ENCODE measurements around the gene GALNT18.

GALNT18 gene

DNA sequence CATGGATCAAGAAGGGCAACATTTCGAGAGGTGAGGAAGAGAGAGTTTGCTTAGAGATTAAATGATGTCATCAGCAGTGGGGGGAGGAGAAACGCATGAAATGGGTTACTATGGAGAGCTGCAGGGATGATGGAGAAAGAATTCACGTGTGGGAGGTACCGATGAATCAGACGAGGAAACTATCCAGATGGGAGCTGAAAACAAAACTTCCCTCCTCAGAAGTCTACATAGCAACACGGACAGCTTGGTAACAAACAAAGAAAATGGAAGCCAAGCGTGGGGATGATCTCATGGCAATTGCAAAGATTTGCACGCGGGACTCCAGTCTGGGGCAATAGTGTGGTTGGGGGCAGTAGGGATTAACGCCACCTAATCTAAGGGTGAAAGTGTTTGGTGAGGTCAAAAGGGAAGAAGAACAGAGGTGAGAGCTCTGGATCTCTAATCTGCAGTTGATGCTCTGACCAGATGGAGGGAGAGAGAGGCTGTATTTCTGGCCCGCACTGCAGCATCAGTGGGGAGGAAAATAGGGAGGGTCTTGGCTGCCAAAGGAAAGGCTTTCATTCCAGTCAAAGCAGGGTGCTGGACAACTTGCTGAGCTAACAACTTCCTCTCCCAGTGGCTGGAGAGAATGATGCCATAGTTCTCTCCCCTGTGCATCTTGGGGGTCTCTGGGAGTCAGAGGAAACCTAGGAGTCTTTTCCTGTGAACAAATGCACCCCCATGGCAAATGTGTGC is 225.3 kb downstream of the GALNT18 start:
- in situ Hi-C loops (cut with HindIII; ENCODE audit: low sequenced_read_pairs), result no loop called here

DNA sequence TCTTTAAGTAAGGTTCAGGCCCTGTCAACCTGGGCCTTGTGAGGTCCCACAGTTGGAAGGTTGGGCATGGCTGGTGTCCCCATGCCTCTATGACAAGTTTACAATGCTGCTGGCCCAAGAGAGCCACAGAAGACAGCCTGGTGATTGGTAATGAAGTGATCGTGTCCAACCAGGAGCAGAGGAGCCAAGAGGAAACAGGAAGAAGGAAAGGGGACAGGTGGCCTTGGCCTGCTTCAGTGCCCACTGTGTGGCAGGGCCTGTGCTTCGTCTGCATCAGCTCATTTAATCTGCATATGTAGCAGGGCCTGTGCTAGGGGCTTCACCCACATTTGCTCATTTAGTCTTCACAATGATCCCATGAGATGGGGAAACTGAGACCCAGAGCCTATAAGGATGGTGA is 226.7 kb downstream of the GALNT18 start:
- in situ Hi-C loops (cut with HindIII; ENCODE audit: low sequenced_read_pairs), result no loop called here

DNA sequence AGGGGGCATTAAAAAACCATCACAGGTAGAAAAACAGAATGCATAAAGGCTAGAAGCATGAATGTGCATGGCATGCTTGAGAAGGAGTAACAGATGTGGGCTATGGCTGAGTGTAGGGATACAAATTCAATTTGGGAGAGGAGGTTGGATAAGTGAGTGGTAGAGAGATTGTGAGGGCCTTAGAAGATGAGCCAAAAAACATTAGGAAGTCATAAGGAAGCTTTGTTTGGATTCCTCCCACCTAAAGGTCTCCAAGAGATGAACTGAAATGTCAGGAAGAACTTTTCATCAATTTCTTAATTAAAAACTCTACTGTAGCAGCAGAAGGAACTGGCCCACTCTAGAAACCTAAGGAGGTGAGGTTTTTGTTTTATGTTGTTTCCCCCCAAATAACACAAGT is 227.6 kb downstream of the GALNT18 start:
- in situ Hi-C loops (cut with HindIII; ENCODE audit: low sequenced_read_pairs), result no loop called here

DNA sequence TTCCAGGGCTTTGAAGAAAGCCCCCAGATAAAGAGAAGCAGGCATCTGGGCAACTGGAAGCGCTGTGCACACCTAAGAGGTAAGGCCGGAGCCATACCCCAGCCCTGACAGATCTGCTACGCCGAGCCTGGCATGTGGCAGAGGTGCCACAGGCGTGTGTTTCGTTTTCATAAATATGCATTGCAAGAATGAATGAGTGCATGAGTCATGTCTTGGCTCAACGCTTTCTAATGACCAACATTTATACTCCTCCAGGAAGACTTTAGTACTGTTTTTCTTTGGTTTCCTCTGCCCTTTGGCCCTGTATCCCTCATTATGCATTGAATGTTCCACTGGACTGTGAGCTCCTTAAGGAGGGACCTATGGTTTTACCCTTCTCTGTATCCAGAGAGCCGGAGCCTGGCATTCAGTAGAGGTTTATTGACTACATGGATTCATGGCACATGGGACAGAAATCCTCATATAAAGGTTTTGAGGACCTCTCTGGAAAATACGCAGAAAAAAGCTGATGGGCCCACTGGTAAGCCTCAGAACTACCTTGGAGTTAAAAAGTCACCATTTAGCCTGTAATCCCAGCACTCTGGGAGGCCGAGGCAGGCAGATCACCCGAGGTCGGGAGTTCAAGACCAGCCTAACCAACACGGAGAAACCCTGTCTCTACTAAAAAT is 229.9 kb downstream of the GALNT18 start:
- in situ Hi-C loops (cut with HindIII; ENCODE audit: low sequenced_read_pairs), result no loop called here

DNA sequence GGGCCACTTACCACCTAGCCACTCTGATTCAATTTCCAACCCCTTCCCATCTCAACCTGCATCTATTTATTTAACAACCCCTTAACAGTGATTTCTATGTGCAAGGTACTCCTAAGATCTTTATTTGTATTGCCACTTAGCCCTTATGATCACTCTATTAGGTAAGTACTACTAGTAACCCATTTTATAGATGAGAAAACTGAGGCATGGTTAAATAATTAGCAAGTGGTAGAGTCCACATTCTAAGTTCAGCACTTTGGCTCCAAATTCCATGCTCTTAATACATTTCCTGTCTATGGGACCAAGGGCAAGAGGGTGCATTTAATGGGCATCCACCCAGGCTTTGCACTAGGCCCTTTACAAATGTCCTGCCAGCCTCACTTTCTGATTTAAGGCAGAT is 230.6 kb downstream of the GALNT18 start:
- in situ Hi-C loops (cut with HindIII; ENCODE audit: low sequenced_read_pairs), result no loop called here

DNA sequence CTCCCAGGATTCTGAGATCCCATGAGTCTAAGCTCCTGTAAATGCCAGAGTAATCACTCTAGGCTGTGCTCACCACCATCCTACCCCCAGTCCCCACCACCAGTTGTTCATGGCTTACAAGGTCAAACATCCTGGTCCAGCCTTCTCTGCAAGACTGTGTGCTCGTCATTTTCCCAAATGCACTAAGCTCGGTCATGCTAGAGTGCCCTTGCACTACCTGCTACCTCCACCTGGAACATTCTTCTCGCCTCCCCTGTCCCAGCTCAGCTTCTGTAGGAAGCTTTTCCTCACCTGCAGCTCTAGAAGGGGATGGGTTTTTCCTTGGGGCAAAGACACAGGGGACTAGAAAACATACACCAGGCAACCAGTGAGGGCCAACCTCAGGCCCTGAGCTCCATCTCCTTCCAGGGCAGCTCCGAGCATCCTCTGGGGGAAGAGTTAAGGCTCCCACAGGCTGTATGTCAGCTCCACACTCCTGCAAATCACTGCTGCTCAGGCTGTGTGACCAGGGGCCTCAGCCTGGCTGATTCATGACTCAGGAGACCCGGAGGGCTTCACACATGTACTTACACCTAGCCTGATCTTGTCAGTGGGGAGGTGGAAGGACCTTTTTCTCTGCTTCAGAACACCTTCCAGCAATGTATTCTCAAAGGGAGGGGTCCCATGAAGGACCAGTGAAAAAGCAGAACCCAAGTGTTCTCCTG is 231.6 kb downstream of the GALNT18 start:
- in situ Hi-C loops (cut with HindIII; ENCODE audit: low sequenced_read_pairs), result no loop called here

DNA sequence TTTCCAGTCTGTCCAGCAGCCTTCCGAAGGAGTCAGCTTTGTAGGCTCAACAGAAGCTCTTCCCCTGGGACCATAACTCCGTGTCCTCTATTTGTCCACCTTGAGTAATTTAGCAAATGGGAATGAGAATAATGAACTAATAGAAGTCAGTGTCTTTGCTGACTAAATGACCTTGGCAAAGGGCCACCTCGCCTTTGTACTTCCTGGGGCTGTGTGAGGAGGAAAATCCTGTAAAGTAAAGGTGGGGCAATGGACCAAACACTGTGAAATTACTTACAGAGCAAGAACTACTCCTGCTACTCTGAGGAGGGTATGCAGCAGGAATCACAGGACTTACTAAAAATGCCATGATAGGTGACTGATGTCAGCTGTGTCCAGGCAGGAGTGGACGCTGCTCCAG is 232.6 kb downstream of the GALNT18 start:
- in situ Hi-C loops (cut with HindIII; ENCODE audit: low sequenced_read_pairs), result no loop called here

DNA sequence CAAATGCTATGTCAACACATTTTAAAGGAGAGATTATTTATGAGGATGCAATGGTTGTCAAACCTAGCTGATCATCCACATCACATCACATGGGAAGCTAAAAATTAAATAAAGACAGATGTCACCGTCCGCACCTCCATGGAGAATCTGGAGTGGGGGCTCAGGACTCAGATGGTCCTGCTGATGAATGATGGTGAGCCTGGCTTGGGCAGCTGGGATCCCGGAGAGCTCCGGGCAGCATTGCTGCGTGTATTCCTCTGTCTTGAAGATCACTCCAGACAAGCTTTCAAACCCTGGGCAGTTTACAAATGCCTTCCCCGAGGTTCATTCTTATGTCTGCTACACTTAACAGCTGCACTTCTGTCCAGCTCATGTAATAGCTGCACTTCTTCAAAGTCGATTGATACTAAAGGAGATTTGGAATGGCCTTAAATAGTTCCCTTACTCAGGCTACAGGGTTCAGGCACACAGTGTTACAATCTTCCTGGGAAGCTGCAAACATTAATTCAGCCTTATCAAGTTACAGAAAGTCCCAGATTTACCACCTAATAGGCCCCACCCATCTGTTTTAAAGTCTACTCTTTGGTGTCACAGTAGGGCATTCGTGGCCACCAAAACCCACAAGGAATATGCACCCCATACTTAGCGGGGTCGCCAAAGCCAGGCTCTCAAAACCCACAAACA is 234.0 kb downstream of the GALNT18 start:
- in situ Hi-C loops (cut with HindIII; ENCODE audit: low sequenced_read_pairs), result no loop called here

DNA sequence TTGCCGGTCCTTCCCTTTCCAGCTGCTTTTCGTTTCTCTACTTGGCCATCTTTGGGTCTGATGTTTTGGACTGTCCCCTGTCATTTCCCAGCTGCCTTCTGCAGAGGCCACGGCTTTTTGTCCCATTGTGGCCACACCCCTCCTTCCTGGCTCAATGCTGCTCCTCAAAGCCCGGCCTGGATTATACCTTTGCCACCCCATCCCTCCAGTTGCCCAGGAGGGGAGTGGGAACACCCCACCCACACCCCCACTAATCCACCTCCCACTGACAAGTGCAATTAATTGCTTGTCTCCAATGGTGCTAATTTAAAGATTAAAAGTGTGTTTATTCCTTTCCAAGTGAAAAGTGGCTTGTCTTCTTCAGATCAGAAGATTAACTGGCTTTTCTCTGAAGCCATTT is 234.6 kb downstream of the GALNT18 start:
- in situ Hi-C loops (cut with HindIII; ENCODE audit: low sequenced_read_pairs), result no loop called here

DNA sequence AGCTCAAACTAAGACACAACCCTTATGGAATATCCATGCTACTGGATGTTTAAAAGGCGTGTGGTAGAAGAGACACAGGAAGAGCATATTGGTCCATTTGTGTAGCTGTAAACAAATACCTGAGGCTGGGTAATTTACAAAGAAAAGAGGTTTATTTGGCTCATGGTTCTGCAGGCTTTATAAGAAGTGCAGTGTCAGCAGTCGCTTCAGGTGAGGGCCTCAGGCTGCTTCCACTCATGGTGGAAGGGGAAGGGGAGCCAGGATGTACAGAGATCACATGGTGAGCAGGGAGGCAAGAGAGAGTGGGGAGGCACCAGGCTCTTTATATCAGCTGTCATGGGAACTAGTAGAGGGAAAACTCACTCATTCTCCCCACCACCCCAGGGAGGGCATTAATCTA is 237.0 kb downstream of the GALNT18 start:
- in situ Hi-C loops (cut with HindIII; ENCODE audit: low sequenced_read_pairs), result no loop called here

DNA sequence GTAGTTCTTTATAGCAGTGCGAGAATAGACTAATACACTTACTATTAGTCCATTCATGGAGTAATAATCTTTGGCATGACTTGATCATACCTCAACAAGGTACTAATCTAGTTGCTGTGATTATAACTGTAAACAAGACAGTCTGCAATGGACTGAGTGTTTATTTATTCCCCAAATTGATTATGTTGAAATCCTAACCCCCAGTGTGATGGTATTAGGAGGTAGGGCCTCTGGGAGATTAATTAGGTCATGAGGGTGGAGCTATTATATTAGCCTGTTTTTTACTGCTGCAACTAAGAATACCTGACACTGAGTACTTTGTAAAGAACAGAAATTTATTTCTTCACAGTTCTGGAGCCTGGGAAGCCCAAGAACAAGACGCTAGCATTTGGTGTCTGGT is 237.8 kb downstream of the GALNT18 start:
- in situ Hi-C loops (cut with HindIII; ENCODE audit: low sequenced_read_pairs), result no loop called here

DNA sequence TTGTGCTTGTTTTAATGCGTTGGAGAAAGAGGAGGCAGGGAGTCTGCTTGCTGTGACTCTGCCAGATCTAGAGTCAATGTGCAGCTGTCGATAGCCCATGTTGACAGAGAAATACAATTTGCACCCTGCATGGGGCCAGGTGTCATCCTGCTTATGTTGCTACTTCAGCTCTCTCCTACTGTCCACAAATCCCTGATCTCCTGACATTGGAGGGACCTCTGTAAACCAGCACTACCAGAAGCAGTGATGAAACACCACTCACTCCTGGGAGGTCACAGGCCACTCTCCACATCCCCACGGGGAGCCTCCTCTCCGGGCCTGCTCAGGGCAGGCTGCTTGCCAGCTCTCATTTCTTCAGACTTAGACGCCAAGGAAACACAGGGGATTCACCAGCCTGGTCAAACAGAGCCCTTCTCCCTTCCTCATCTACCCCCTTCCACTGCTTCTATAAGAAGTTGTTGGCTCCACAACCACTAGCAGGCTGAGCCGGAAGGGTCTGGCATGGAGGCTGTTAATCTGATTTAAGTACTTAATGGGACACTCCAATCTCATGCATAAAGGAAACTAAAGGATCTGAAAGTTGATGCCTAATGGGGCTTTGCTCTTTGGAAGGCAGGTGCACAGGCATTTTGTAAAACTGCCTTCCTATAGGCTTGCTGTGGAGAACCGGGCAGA is 238.8 kb downstream of the GALNT18 start:
- in situ Hi-C loops (cut with HindIII; ENCODE audit: low sequenced_read_pairs), result no loop called here

DNA sequence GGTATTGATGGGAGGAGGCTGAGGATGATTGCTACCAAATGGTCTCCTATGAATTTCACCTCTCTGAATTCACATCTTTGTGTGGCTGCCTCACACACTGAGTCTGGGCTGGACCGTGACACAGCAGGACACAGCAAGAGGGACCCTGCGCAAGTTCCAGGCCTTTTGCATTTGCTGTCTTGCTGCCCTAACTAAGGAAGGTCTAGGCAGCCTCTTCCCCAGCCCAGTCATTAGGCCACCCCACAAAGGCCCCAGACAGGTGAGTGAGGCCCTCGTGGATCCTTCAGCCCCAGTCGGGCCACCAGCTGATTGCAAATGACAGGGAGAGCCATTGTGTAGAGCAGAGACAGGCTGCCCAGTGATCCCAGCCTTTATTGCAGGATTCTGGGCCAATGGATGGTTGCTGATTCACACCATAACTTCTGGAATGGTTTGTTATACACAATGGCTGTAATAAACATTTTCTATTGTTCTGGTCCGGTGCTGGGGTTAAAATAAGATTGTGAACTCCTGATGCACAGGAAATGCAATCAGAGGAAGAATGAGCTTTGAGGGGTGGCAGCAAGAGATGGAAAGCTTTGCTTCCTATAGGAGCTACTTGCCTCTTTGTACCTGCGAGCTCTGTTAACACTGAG is 240.2 kb downstream of the GALNT18 start:
- in situ Hi-C loops (cut with HindIII; ENCODE audit: low sequenced_read_pairs), result no loop called here

DNA sequence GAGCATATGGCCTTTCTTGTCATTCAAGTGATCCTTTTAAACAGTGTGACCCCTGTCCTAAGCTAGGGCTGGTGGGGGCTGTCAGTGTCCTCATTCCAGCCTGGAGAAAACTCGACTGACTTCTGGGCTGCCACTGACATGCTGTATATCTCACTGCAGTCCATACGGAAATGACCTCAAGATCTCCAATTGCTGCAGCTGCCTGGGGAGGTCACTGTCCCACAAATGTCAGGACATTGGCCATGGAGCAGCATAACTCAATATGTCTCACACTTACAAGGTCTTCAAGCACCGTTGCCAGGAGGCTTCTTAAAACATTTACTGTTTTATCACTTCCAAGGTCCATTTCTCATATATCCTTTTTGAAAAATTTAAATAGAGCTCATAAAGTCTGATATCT is 240.9 kb downstream of the GALNT18 start:
- in situ Hi-C loops (cut with HindIII; ENCODE audit: low sequenced_read_pairs), result no loop called here

DNA sequence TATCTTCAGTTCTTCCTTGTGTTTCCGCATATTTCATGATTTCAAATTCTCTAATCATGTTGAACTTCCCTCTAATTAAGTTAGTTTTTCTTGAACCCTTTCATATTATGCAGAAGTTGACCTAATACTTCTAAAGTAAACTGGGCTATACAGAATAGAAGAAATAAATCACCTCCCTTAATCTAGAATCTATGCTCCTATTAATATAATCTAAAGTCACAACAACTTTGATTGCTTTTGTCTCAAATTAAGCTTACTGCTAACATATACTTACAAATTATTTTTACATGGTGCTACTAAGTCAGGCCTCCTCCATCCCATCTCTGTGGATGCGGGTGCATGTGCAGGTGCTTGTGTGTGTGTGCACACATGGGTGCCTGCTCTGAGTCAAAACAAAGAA is 241.5 kb downstream of the GALNT18 start:
- in situ Hi-C loops (cut with HindIII; ENCODE audit: low sequenced_read_pairs), result no loop called here

DNA sequence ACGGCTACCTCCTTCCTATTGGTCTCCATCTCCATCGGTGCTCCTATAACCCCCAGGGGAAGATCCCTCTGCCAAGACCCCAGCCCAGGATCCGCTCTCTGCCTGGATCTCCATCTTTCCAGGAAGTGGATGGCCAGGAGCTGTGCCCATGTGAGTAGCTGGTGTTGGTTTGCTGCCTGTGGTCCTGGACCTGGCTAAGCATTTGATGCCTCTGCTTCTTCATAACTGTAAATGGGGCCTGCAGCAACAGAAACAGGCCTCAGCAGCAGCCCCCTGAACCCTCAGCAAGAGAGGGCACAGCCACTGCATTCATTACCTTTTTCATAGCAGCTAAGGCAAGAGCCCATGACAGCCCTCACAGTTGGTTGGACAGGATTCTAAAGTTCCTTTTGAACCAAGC is 242.1 kb downstream of the GALNT18 start:
- in situ Hi-C loops (cut with HindIII; ENCODE audit: low sequenced_read_pairs), result no loop called here

DNA sequence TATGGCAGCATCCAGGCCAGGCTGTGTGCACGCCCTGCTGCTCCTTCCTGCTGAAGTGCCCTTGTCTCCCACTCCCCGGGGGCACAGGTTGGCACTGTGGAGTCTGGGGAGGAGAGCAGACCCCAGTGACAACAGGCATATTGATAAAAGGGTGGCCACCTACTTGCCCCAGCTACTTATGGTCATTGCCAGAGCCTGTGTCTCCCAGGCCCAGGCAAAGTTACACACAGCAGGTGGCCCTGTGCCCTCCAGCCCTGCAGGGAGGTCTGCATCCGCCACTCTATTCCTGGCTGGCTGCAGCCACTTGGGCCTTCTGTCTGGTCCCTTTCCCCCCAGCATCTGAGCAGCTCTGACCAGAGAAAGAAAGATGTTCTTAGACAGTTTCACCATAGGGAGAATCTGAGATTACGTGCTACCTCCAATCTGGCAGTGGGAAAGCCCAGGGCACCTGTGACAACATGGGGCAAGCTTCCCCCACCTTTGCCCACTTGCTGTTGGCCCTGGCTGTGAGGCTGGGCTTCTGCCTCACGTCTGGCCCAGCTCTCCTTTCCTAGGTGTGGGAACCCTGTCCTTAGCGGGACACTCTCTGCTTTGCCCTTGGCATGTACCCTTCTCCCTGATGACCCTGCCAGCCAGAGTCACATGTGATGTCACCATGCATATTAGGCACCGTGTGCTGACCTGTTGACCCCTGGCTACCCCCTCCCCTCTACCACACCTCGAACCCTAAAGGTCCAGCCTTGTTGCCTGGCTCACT is 243.4 kb downstream of the GALNT18 start:
- in situ Hi-C loops (cut with HindIII; ENCODE audit: low sequenced_read_pairs), result no loop called here

DNA sequence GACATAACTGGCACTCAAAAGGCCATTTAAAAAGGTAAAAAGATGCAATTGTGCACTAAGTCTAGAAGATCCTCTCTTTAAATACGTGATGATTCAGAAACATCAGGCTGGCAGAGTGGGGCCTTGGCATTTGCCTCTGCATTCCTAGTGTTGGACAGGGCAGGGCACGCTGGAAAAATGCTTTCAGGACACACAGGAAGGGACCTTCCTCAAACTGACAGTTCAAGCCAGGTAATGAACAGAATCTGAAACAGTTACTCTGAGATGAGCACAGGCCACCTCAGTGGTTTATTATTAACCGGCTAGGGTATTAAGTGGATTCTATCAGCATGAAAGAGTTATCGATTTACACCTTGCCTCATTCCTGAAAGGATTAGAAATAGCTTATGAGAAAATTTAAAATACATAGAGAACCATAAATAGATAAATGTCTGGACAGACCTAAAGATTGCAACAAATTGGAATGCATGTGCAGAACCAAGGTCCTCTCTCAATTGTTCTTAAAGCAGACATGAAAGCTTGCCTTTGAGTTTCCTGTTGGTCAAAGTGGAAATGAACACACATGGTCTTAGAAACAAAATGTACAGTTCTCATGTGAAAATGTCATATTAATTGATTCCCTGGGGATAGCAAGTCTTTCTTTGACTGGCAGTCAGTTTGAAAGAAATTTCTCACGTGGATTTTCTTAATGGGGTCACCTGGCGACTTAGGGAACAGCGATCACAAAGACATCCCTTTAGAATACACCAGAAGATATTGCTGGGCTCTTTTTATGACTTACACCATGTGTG is 247.3 kb downstream of the GALNT18 start:
- in situ Hi-C loops (cut with HindIII; ENCODE audit: low sequenced_read_pairs), result no loop called here

DNA sequence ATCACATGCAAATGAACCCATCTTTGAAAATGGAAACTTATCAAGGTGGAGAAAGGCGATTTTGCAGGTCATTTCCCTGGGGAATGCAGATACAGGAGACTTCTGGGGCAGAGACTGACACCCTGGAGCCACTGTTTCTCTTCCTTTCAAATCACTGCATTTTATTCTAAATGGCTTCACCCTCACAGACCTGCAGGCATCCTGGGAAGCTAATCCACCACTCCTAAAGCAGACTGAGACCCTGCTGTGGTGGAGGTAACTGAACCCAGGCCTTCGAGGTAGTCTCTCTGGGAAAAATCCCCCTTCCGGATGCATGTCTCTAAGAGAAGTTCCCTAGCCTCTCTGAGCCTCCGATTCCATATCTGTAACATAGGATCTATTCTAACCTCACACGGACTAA is 247.9 kb downstream of the GALNT18 start:
- in situ Hi-C loops (cut with HindIII; ENCODE audit: low sequenced_read_pairs), result no loop called here

Measured in endothelial cell of hepatic sinusoid (primary cell).